Epithelial cell of proximal tubule (primary cell): ENCODE data around the gene LCE6A. TPM values are rescaled to one million over a fixed set of nuclear protein-coding genes. Genes with fewer than 3 reads are reported as not detected.

Experiments
- DNase-seq: peaks from one replicate; pipeline ENCODE4 v3.0.0-alpha.2; 2011; ENCODE audit warnings: low read depth
- H3K4me3 ChIP-seq: 2 replicates; pipeline ENCODE4 v1.5.1; 2011; ENCODE audit warnings: low read depth, mild to moderate bottlenecking, low read length
- CTCF ChIP-seq: conservative IDR thresholded peaks from 2 replicates; pipeline ENCODE4 v1.5.1; 2012; ENCODE audit warnings: low read depth, mild to moderate bottlenecking, low read length
- total RNA-seq: library from RNA; depleted of rRNA; stranded (reverse); fragments of >200 nt; gene quantifications from 2 replicates; pipeline ENCODE4 v1.2.3, GENCODE V29; 2015

The LCE6A gene, protein sequence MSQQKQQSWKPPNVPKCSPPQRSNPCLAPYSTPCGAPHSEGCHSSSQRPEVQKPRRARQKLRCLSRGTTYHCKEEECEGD
- total RNA-seq = not detected in 2 replicates

DNA sequence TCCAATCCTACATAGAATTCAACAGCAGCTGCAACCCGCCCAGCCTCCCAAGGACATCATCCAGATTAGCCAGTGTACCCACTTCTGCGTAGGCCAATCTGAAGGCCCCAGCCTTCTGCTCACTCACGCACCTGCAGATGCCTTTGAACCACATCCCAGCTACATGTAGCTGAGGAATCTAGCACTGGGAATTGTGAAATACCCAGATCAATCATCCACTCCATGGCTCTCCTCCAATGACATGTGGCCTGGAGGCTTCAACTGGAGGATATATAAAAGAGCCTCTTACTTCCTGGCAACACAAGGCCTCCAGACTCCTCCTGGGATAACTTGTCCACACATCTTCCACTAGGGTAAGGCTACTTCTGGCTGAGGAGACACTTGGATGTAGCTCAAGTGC is at the start of gene LCE6A:
LCE6A (plus strand) TSS at position 301 of the 400 bp plus-strand sequence. CDS start 665 bp downstream, outside the sequence.
- no peak for DNase-seq
- TF ChIP-seq CTCF = no peak
- no peak within 1 kb of the TSS for H3K4me3 ChIP-seq

- H3K4me3 ChIP-seq = no peak overlapping the region
- TF ChIP-seq CTCF = no peak
- no peak for DNase-seq
Measured at GRCh38 chr1:152795686-152796085, 47.0 kb upstream of the LCE6A start.

GRCh38 chr1:152796421-152796820 is 46.2 kb upstream of the LCE6A start, which contains the start of gene LCE1D:
Gene LCE1D (plus strand): TSS chr1:152796721. CDS start chr1:152797795, 1,074 bp downstream.
- no peak within 1 kb of the TSS for H3K4me3 ChIP-seq
- no peak for TF ChIP-seq CTCF
- DNase-seq = no peak

- no peak for DNase-seq
- H3K4me3 ChIP-seq = no peak overlapping the region
- TF ChIP-seq CTCF = no peak
Measured at GRCh38 chr1:152801333-152801732, 41.3 kb upstream of the LCE6A start.

DNA sequence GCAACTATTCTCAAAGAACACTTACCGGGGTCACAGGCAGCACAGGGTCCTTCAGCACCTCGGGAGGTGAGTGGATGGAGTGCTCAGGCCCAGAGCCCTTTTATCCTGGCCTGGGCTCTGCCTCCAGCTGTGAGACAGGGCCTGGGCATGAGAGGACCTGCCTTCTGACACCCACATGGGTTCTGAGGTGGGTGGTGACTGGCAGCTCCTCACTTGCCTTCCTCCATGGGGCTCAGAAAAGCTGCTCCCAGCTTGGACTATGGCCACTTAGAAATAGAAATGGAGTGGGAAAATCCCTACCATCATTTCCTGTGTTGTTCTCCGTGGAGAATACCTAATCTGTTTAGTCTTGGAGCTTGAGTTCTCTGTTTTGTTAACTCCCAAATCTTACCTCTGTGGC is 36.1 kb upstream of the LCE6A start, which contains the start of gene LCE1C:
LCE1C (minus strand) TSS at position 76 of the 400 bp plus-strand sequence. CDS start 1,173 bp downstream, outside the sequence.
- DNase-seq = no peak
- TF ChIP-seq CTCF = no peak
- no peak within 1 kb of the TSS for H3K4me3 ChIP-seq

- no peak overlapping the region for H3K4me3 ChIP-seq
- no peak for DNase-seq
- TF ChIP-seq CTCF = no peak
Measured at GRCh38 chr1:152811050-152811449, 31.6 kb upstream of the LCE6A start.

- no peak for TF ChIP-seq CTCF
- DNase-seq = no peak
Measured at GRCh38 chr1:152811671-152812070, 31.0 kb upstream of the LCE6A start, which contains the start of gene LCE1B. Gene LCE1B (plus strand): TSS chr1:152811971. CDS start chr1:152812447, 476 bp downstream.

More at GRCh38 chr1:152811671-152812070, 31.0 kb upstream of the LCE6A start, which contains the start of gene LCE1B:
- H3K4me3 ChIP-seq = no peak within 1 kb of the TSS
